ENCODE results near the gene ZBTB5. TPM values are rescaled to one million over a fixed set of nuclear protein-coding genes. Genes with fewer than 3 reads are reported as not detected.

ZBTB5 gene
- total and polyA plus RNA-seq, 2 of the 13 experiments (the other 11 are each of a cell fraction or from before 2014, with no cell fraction given) = 12.5 to 20.5 TPM

DNA sequence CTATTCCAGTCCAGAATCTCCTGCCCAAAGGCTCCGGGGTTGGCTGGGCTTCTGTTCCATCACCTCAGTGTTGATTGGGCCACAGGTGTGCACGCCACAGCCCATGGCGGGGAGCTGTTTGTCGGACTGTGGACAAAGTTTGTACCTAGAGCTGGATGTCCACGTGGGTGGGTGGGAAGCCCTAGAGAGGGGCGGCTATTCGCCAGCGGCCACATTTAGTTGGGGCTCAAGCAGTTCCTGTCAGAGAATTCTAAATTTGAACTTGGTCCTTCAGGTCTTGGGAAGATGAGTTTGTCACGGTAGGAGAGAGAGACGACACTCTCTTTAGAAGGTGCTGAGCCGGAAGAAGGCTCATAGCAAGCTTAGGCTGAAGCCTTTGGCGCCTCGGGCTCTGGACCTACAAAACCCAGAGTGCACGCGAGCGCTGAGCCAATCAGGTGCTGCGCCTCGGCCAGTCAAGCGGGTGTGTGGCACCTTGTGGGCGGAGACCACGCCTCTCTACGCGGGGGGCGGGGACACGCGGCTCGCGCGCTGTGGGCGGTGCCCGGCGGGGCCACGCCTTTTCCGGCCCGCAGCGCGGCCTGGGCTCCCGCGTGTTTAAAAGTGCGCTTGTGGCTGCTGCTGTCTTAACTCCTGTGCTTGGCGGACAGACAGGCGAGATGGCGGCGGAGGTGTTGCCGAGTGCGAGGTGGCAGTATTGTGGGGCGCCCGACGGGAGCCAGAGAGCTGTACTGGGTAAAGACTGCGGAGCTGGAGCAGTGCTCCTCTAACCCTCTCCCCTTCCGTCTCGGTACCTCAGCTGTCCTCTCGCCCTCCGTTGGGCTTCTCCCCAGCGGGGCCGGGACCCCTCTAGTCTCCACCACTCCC is 20.4 kb upstream of the ZBTB5 start, which contains the start of gene POLR1E (continued):
- TF ChIP-seq, protein P1, sequence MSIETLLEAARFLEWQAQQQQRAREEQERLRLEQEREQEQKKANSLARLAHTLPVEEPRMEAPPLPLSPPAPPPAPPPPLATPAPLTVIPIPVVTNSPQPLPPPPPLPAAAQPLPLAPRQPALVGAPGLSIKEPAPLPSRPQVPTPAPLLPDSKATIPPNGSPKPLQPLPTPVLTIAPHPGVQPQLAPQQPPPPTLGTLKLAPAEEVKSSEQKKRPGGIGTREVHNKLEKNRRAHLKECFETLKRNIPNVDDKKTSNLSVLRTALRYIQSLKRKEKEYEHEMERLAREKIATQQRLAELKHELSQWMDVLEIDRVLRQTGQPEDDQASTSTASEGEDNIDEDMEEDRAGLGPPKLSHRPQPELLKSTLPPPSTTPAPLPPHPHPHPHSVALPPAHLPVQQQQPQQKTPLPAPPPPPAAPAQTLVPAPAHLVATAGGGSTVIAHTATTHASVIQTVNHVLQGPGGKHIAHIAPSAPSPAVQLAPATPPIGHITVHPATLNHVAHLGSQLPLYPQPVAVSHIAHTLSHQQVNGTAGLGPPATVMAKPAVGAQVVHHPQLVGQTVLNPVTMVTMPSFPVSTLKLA (IDR thresholded peaks at IDR 0.05) = peak; percentile 65
- TF ChIP-seq PLRG1 (conservative IDR thresholded peaks at IDR 0.05) (no peak), ZNF850 (CRISPR knock-in tag; conservative IDR thresholded peaks at IDR 0.05) (no peak), ZNF501 (CRISPR knock-in tag; IDR thresholded peaks at IDR 0.05) (peak; percentile 78), NFKBIZ (CRISPR knock-in tag; IDR thresholded peaks at IDR 0.05) (peak; percentile 46; the same call in 1 of the 2 replicates), ZNF720 (CRISPR knock-in tag; IDR thresholded peaks at IDR 0.05) (no peak), TRIM24 (CRISPR knock-in tag; IDR thresholded peaks at IDR 0.05) (no peak), ZNF12 (CRISPR knock-in tag; IDR thresholded peaks at IDR 0.05) (no peak), ZNF678 (CRISPR knock-in tag; IDR thresholded peaks at IDR 0.05) (0 out of 2 replicates have a peak, but pooled peaks have one; percentile 78), PCBP2 (optimal IDR thresholded peaks at IDR 0.05; ENCODE audit: low read depth, low read length, poor library complexity, severe bottlenecking) (no peak), HDAC6 (IDR thresholded peaks at IDR 0.05; ENCODE audit: low read depth, low read length) (no peak), KDM2A (CRISPR knock-in tag; IDR thresholded peaks at IDR 0.05; ENCODE audit: borderline replicate concordance, low read depth) (no peak; the same call in none of the 2 replicates), ZNF432 (CRISPR knock-in tag; IDR thresholded peaks at IDR 0.05; ENCODE audit: borderline replicate concordance) (no peak), ZNF260 (CRISPR knock-in tag; IDR thresholded peaks at IDR 0.05; ENCODE audit: borderline replicate concordance, low read depth) (no peak), GATA4 (IDR thresholded peaks at IDR 0.05; ENCODE audit: borderline replicate concordance, low read depth) (no peak), ZNF205 (CRISPR knock-in tag; IDR thresholded peaks at IDR 0.05) (no peak), FOXJ3 (CRISPR knock-in tag; IDR thresholded peaks at IDR 0.05; ENCODE audit: borderline replicate concordance) (no peak)
- TF ChIP-seq, protein P2, sequence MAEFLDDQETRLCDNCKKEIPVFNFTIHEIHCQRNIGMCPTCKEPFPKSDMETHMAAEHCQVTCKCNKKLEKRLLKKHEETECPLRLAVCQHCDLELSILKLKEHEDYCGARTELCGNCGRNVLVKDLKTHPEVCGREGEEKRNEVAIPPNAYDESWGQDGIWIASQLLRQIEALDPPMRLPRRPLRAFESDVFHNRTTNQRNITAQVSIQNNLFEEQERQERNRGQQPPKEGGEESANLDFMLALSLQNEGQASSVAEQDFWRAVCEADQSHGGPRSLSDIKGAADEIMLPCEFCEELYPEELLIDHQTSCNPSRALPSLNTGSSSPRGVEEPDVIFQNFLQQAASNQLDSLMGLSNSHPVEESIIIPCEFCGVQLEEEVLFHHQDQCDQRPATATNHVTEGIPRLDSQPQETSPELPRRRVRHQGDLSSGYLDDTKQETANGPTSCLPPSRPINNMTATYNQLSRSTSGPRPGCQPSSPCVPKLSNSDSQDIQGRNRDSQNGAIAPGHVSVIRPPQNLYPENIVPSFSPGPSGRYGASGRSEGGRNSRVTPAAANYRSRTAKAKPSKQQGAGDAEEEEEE (CRISPR knock-in tag; IDR thresholded peaks at IDR 0.05; ENCODE audit: borderline replicate concordance) = no peak
- TF ChIP-seq, protein P3, sequence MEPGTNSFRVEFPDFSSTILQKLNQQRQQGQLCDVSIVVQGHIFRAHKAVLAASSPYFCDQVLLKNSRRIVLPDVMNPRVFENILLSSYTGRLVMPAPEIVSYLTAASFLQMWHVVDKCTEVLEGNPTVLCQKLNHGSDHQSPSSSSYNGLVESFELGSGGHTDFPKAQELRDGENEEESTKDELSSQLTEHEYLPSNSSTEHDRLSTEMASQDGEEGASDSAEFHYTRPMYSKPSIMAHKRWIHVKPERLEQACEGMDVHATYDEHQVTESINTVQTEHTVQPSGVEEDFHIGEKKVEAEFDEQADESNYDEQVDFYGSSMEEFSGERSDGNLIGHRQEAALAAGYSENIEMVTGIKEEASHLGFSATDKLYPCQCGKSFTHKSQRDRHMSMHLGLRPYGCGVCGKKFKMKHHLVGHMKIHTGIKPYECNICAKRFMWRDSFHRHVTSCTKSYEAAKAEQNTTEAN (CRISPR knock-in tag; conservative IDR thresholded peaks at IDR 0.05) = 0 out of 2 replicates have a peak, but pooled peaks have one; percentile 41
- TF ChIP-seq, protein P4, sequence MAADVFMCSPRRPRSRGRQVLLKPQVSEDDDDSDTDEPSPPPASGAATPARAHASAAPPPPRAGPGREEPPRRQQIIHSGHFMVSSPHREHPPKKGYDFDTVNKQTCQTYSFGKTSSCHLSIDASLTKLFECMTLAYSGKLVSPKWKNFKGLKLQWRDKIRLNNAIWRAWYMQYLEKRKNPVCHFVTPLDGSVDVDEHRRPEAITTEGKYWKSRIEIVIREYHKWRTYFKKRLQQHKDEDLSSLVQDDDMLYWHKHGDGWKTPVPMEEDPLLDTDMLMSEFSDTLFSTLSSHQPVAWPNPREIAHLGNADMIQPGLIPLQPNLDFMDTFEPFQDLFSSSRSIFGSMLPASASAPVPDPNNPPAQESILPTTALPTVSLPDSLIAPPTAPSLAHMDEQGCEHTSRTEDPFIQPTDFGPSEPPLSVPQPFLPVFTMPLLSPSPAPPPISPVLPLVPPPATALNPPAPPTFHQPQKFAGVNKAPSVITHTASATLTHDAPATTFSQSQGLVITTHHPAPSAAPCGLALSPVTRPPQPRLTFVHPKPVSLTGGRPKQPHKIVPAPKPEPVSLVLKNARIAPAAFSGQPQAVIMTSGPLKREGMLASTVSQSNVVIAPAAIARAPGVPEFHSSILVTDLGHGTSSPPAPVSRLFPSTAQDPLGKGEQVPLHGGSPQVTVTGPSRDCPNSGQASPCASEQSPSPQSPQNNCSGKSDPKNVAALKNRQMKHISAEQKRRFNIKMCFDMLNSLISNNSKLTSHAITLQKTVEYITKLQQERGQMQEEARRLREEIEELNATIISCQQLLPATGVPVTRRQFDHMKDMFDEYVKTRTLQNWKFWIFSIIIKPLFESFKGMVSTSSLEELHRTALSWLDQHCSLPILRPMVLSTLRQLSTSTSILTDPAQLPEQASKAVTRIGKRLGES (CRISPR knock-in tag; IDR thresholded peaks at IDR 0.05; ENCODE audit: borderline replicate concordance) = no peak

Data from HepG2 (cell line).